Activated CD4-positive, alpha-beta memory T cell treated with anti-CD3 and anti-CD28 coated beads, Interleukin-2, amount 10 ng/mL, durations not matched to agents 7 days and 5 days (primary cell): ENCODE data around the gene GLI3. TPM values are rescaled to one million over a fixed set of nuclear protein-coding genes. Genes with fewer than 3 reads are reported as not detected.

Experiments
- CTCF ChIA-PET: fragments of 350-600 bp; sonication (Branson Sonifier 250); formaldehyde crosslinking; loops from one replicate; lab custom pipeline; 2021; ENCODE audit warnings: antibody characterized with exemption, inconsistent platforms; lab: Charles Lee
- POLR2A ChIA-PET: fragments of 350-600 bp; sonication (Branson Sonifier 250); formaldehyde crosslinking; loops from one replicate; lab custom pipeline; 2021; ENCODE audit warnings: antibody characterized with exemption; lab: Charles Lee
- DNase-seq: peaks from one replicate; pipeline ENCODE4 v3.0.0-alpha.2; 2020
- H3K27ac Mint-ChIP-seq: one replicate; pipeline ENCODE4 v1.8.0; 2021; ENCODE audit warnings: mild to moderate bottlenecking, mixed read lengths
- H3K27me3 Mint-ChIP-seq: one replicate; pipeline ENCODE4 v1.8.0; 2021; ENCODE audit warnings: mixed read lengths
- H3K36me3 Mint-ChIP-seq: one replicate; pipeline ENCODE4 v1.8.0; 2021; ENCODE audit warnings: low read depth, mixed read lengths
- H3K4me1 Mint-ChIP-seq: one replicate; pipeline ENCODE4 v1.8.0; 2021; ENCODE audit warnings: mixed read lengths
- H3K4me3 Mint-ChIP-seq: one replicate; pipeline ENCODE4 v1.8.0; 2021; ENCODE audit warnings: mild to moderate bottlenecking, mixed read lengths
- H3K9me3 Mint-ChIP-seq: one replicate; pipeline ENCODE4 v1.8.0; 2021; ENCODE audit warnings: mixed read lengths
- total RNA-seq, 2 experiments: library from RNA; stranded (reverse); gene quantifications; one replicate each; pipeline ENCODE4 v1.2.3, GENCODE V29; 2021

GLI3 gene
- total RNA-seq, 2 experiments from 2014 or later: not detected

DNA sequence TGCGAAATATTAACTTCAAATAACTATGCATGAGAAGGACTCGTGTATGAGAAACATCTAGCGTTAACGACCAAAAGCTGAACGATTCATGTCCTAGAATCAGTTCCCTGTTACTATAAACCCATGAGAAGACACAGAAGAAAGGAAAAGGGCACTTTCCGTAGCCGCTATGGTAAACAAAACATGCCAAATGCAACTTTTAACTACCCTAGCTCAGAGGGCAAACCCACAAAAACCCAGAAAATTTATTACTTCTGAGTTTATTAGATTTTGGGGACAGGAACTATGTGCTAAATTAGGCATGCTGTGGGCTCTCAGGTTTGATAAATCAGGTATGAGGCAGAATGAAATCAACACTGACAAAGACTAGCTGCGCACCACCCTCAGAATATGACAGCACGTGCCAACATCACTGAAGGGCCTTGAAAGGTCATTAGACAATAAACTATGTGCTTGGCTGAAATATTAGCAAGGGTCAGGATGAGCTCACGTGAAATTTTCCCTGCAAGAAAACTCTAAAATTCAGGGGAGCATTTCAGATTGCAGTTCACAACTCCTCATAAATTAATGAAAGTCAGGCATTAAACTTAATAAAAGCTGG is 102.6 kb downstream of the GLI3 start:
- H3K4me3 Mint-ChIP-seq: no peak overlapping the region
- ChIA-PET CTCF (no interaction called here), POLR2A (no interaction called here)
- no peaks in the 10 kb centered on the region for H3K36me3 Mint-ChIP-seq
- no peaks in the 10 kb centered on the region for H3K4me1 Mint-ChIP-seq
- DNase-seq: no peak
- H3K27me3 Mint-ChIP-seq: no peaks in the 10 kb centered on the region
- H3K9me3 Mint-ChIP-seq: no peaks in the 10 kb centered on the region
- H3K27ac Mint-ChIP-seq: no peak overlapping the region

DNA sequence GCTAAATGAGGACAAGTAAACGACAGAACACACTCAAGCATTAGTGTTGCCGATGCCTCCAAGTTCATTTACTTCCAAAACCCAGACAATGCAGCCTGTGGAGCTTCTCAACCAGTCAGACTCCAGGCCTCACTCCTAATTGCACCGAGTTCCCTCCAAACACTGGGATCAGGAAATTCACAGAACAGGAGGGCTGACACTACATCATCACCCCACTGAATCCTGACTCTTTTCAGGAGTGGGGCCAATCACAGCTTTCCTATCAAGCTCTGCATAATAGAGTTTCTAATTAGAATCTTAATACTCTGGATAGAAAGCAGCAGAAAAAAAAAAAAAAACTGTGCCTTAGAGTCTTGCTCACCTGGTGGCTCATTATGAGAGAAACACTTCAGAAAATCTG is 103.7 kb downstream of the GLI3 start:
- Mint-ChIP-seq H3K4me1 (no peaks in the 10 kb centered on the region), H3K4me3 (no peak overlapping the region), H3K27me3 (no peaks in the 10 kb centered on the region), H3K9me3 (no peaks in the 10 kb centered on the region), H3K27ac (no peak overlapping the region), H3K36me3 (no peaks in the 10 kb centered on the region)
- CTCF ChIA-PET: no interaction called here
- POLR2A ChIA-PET: no interaction called here
- DNase-seq: no peak

DNA sequence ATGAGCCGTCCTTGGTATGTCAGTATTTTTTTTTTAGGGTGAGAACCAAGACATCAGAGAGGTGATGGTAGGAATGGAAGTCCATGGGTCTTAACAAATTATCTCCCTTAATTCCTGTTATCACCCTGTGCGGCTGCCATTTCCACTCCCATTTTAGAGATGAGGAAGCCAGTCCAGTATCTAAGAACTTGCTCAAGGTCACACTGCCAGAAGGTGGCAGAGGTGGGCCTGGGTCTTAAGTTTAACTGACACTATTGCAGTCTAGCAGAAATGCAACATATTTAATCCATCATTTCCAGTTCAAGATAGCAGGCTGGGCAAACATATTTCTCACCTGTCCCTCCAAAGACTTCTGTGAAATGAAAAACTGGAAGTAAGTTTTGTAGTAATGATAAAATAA is 108.3 kb downstream of the GLI3 start:
- H3K4me1 Mint-ChIP-seq: no peaks in the 10 kb centered on the region
- DNase-seq: no peak
- H3K27me3 Mint-ChIP-seq: no peaks in the 10 kb centered on the region
- H3K9me3 Mint-ChIP-seq: no peaks in the 10 kb centered on the region
- H3K4me3 Mint-ChIP-seq: no peak overlapping the region
- no peak overlapping the region for H3K27ac Mint-ChIP-seq
- POLR2A ChIA-PET: no interaction called here
- CTCF ChIA-PET: no interaction called here
- no peaks in the 10 kb centered on the region for H3K36me3 Mint-ChIP-seq

DNA sequence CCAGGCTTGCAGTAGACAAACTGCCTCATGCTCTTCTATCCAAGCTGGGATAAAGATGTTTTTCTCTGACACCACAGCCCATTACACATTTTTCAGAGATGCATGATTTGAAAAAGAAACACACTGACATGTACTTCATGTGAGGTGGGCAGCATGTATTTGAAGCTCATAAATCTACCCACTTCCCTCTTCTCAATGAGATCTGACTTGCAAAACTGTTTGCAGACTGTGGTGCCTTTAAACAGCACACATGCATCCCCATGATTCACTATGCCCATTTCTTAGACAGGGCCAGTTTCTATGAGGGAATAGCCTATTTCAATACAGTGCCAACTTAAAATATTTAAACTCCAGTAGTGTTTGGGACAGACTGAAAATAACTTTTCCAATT is 109.8 kb downstream of the GLI3 start:
- H3K27me3 Mint-ChIP-seq: no peaks in the 10 kb centered on the region
- CTCF ChIA-PET: interaction anchor here (0.7 kb wide), 1 partner anchor 184 kb away, joined by 3 read pairs; no protein-coding TSS in a partner anchor
- DNase-seq: no peak
- no peaks in the 10 kb centered on the region for H3K36me3 Mint-ChIP-seq
- H3K4me1 Mint-ChIP-seq: no peaks in the 10 kb centered on the region
- POLR2A ChIA-PET: no interaction called here
- H3K9me3 Mint-ChIP-seq: no peaks in the 10 kb centered on the region
- H3K4me3 Mint-ChIP-seq: no peak overlapping the region
- no peak overlapping the region for H3K27ac Mint-ChIP-seq

DNA sequence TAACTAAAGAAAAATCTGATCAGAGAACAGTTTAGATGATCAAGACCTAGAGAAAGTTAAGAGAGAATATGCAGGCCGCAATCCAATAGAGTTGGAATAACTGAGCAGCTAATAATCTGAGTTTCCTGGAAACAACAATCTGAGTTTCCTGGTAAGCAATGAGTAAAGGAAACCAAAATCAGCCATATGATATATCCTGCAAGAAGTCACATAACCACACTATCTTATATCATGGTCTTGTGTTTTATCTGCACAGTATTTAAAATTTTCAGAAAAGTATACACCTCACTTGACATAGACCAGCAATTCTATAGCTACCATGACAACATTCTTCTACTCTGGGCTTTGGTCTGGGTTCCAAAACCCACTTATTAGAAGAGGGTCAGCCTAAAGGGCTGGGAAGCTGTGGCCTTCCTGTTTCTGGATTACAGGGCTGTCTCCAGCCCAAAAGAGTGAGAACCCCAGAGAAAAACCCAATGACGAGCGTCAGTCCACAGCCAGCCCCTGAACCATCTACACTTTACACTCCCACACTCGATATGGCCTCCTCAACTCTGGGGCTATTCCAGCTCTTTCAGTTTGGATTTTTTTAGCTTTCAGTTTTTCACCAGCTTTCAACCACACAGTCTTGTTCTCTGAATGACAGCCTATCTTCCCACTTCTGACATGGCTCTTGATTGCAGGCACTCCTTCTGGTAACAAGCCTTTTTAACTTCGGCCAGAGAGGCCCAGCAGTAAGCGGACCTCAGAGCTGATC is 110.4 kb downstream of the GLI3 start:
- Mint-ChIP-seq H3K36me3 (no peaks in the 10 kb centered on the region), H3K4me1 (no peaks in the 10 kb centered on the region), H3K4me3 (no peak overlapping the region), H3K27me3 (no peaks in the 10 kb centered on the region), H3K27ac (no peak overlapping the region), H3K9me3 (no peaks in the 10 kb centered on the region)
- CTCF ChIA-PET: interaction anchor here (0.7 kb wide), 1 partner anchor 183 kb away, joined by 3 read pairs; no protein-coding TSS in a partner anchor
- POLR2A ChIA-PET: no interaction called here
- no peak for DNase-seq

DNA sequence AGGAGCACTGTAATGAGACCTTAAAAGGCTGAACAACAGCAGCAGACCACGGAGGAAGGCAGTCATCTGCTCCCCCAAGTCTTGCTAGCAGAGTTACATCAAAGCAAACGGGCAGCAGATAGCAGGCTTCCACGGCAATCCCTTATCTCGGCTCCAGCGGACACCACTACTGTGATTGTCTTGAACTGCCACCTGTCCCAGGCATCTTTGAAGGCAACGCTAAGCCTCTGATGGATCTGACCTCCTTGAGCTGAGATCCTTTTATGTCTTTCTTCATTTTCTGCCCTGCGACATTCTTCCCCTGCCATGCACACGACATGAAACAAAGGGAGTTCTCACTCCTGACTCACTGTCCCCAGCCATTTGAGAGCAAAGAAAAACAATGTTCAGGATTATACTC is 111.7 kb downstream of the GLI3 start:
- Mint-ChIP-seq H3K4me1 (no peaks in the 10 kb centered on the region), H3K4me3 (no peak overlapping the region), H3K27ac (no peak overlapping the region), H3K27me3 (no peaks in the 10 kb centered on the region), H3K9me3 (no peaks in the 10 kb centered on the region), H3K36me3 (no peaks in the 10 kb centered on the region)
- ChIA-PET POLR2A (no interaction called here), CTCF (no interaction called here)
- no peak for DNase-seq

DNA sequence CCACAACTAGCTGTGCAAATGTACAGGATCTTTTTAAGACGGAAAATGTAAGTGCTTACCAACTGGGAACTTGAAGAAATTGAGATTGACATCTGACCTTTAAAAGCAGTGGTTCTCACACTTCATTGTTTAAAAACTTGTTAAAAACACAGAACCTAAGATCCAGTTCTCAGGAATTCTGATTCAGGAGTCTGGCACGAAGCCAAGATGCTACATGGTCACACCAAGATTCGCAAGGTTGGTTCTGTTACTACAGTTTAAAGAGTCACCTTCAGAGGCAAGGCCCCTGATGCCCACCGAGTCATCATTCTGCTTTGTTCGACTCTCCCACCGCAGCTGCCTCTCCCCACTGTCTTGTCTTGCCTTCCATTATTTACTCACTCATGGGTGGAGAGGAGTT is 113.3 kb downstream of the GLI3 start:
- H3K36me3 Mint-ChIP-seq: no peaks in the 10 kb centered on the region
- CTCF ChIA-PET: no interaction called here
- no peaks in the 10 kb centered on the region for H3K4me1 Mint-ChIP-seq
- POLR2A ChIA-PET: no interaction called here
- no peak for DNase-seq
- H3K27me3 Mint-ChIP-seq: no peaks in the 10 kb centered on the region
- no peak overlapping the region for H3K4me3 Mint-ChIP-seq
- no peak overlapping the region for H3K27ac Mint-ChIP-seq
- H3K9me3 Mint-ChIP-seq: no peaks in the 10 kb centered on the region

DNA sequence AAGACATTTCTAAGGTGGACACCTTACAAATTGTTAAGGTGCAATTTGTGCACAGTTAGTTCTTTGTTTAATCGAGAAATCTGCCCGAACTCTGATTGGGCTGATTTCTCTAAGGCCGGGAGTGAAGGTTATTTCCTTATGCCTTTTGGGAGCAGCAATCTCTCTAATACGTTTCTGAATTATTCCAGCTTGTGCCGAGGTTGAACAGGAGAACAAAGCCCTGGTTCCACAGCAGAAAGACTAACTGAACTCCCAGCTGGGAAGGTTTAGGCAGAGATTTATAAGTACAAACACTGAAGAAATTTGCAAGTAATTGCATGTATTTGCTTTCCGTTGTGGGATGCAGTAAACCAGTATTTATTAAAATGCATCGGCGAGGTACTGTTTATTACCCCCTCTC is 116.8 kb downstream of the GLI3 start:
- no peak overlapping the region for H3K4me3 Mint-ChIP-seq
- H3K4me1 Mint-ChIP-seq: no peaks in the 10 kb centered on the region
- no peak for DNase-seq
- no peak overlapping the region for H3K27ac Mint-ChIP-seq
- no peaks in the 10 kb centered on the region for H3K9me3 Mint-ChIP-seq
- ChIA-PET POLR2A (no interaction called here), CTCF (no interaction called here)
- H3K36me3 Mint-ChIP-seq: no peaks in the 10 kb centered on the region
- H3K27me3 Mint-ChIP-seq: no peaks in the 10 kb centered on the region

DNA sequence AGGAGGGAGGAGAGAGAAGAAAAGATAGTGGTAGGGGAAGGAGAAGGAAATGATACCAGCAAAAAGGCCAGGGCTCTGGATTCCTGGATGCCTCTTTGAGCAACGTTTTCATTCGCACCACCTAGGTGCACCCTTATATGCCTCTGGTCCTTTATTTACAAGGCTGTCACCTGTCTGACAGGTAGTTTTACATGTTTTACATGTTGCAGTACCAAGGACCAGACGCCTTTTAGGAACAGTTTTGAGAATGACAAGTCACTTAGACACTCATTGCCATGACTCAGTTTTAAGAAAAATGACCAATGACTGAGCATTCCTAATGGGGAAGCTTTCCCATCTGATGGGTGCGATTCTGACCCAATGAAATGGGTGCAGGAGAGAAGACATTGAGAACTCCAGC is 119.8 kb downstream of the GLI3 start:
- CTCF ChIA-PET: no interaction called here
- no peaks in the 10 kb centered on the region for H3K9me3 Mint-ChIP-seq
- H3K4me1 Mint-ChIP-seq: no peaks in the 10 kb centered on the region
- POLR2A ChIA-PET: no interaction called here
- H3K27ac Mint-ChIP-seq: no peak overlapping the region
- H3K36me3 Mint-ChIP-seq: no peaks in the 10 kb centered on the region
- no peaks in the 10 kb centered on the region for H3K27me3 Mint-ChIP-seq
- DNase-seq: no peak
- H3K4me3 Mint-ChIP-seq: no peak overlapping the region

DNA sequence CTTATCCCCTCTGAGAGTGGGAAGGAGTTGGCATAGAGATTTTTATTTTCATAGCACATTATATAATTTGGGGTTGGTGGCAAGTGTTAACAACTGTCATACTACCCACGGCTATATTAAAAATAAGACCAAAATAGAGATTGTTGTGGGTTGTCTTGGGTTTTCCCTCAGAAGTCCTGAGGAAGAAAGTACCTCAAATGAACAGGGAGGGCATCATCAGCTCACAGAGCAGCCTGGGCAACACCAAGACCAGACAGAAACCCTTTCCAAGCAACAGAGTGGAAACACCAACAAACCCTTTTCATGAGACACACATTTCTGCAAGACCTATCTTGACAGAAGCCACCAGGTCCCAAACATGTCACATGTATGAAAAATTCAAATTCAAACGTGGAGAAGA is 121.2 kb downstream of the GLI3 start:
- Mint-ChIP-seq H3K9me3 (no peaks in the 10 kb centered on the region), H3K27me3 (no peaks in the 10 kb centered on the region), H3K4me1 (no peaks in the 10 kb centered on the region), H3K4me3 (no peak overlapping the region), H3K27ac (no peak overlapping the region), H3K36me3 (no peaks in the 10 kb centered on the region)
- no peak for DNase-seq
- CTCF ChIA-PET: interaction anchor here (0.7 kb wide), 1 partner anchor 977 kb away, joined by 3 read pairs; no protein-coding TSS in a partner anchor
- POLR2A ChIA-PET: no interaction called here

DNA sequence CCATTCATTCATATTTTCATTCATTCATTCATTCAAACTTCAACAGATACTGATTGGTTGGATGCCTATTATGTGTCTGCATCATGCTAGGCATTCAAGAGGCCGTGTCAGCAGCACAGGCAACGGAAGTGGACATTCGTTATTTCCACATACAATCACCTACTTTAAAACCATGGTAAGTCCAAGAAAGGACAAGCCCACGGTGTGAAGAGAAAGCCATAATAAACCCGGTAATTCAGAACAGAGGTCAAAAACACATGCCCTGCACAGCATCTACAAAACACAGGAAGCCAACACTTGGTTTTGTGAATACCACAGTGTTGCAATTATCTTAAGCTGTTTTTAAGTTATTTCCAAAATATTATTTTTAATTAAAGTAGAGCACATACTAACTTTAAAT is 126.7 kb downstream of the GLI3 start:
- Mint-ChIP-seq H3K4me3 (no peak overlapping the region), H3K9me3 (no peaks in the 10 kb centered on the region), H3K27me3 (no peaks in the 10 kb centered on the region), H3K36me3 (no peaks in the 10 kb centered on the region), H3K4me1 (no peaks in the 10 kb centered on the region), H3K27ac (no peak overlapping the region)
- ChIA-PET POLR2A (no interaction called here), CTCF (no interaction called here)
- no peak for DNase-seq

DNA sequence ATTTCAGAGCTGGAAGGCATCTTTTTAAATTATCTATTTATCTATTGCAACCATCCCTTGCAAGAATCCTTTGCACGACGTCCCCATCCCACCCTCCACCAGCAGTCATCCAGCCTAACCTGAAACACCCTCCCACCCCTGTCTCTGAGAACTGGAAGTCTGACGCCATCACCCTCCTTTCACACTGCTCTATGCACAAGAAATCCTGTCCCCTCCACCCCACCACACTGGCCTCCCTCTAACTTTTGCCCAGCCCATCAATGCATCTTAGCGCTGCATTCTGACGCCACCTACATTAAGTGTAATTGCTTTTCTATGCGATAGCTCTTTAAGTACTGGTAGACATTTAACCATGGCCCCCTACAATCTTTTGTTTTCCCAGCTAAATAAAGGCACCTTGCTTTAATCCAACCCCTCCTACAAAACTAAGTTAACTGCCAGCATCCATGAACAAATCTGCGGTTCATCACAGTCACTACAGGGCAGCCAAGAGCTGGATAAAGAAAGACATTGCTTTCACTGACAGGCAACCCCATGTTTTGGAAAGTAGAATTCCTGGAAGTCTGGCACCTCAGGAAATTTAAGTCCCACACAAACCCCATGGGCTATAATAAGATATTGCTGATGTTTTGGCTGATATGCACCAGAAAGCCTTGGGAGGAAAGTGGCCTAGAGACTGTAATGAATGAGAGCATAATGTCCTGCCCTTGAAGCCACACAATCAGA is 128.0 kb downstream of the GLI3 start:
- DNase-seq: no peak
- Mint-ChIP-seq H3K4me1 (no peaks in the 10 kb centered on the region), H3K9me3 (no peaks in the 10 kb centered on the region), H3K27ac (no peak overlapping the region), H3K27me3 (no peaks in the 10 kb centered on the region), H3K4me3 (no peak overlapping the region), H3K36me3 (no peaks in the 10 kb centered on the region)
- ChIA-PET CTCF (no interaction called here), POLR2A (no interaction called here)

DNA sequence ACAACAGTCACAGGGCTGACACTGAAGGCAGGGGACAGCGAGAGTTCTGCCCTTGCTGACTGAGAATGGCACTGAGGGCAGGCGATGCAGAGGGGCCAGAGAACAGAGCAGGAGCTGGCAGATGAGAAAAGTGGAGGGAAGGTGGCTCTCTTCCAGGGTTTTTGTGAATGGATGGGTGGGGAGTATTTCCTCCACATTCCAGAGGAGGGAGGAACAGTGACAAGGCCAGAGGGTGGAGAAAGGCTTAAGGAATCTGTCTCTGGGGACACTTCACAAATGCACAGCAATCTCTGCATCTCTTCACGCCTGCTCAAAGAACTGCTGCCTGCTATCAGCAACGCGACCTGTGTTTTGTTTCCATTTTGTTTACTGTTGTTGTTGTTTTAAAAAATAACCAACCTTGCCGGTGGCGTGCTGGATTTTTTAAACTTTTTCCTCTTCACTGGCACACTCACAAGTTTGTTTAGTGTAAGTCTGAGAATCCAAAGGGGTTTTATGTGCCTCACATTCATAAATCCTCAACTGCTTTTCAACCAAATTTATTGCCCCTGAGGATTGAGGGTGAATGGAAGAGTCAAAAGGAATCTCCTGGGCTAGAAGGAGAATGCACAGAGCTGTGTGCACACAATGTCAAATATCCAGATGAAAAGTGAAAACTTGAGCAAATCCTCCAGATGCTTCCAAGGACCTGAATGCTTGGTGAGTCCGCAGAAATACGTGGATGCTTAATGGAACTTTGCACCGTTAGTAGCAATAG is 129.3 kb downstream of the GLI3 start:
- ChIA-PET CTCF (no interaction called here), POLR2A (no interaction called here)
- H3K27ac Mint-ChIP-seq: no peak overlapping the region
- no peaks in the 10 kb centered on the region for H3K9me3 Mint-ChIP-seq
- DNase-seq: no peak
- no peak overlapping the region for H3K4me3 Mint-ChIP-seq
- H3K4me1 Mint-ChIP-seq: no peaks in the 10 kb centered on the region
- no peaks in the 10 kb centered on the region for H3K27me3 Mint-ChIP-seq
- no peaks in the 10 kb centered on the region for H3K36me3 Mint-ChIP-seq
